Upper lobe of left lung (tissue), 4 donors: ENCODE results near the gene RAPGEF5.

Experiments used
- CTCF ChIP-seq, 6 experiments: fragments of 450-650 bp in 4 of 6; fragments of 200-600 bp in 2 of 6; sonication (generic) in 2 of 6; IDR thresholded peaks; one replicate each; pipeline ENCODE4 v1.5.1; 2016 to 2019; ENCODE audit warnings: antibody characterized with exemption in 6 of 6
- EP300 ChIP-seq, 4 donors: sonication (generic); formaldehyde crosslinking; IDR thresholded peaks; one replicate each; pipeline ENCODE4 v1.5.1; 2017; ENCODE audit warnings: antibody characterized with exemption in 4 of 4, control low read depth in 2 of 4
- POLR2A ChIP-seq, 4 donors: fragments of 450-650 bp; IDR thresholded peaks; one replicate each; pipeline ENCODE4 v1.5.1; 2016 to 2017; ENCODE audit warnings: antibody characterized with exemption in 4 of 4, mild to moderate bottlenecking in 2 of 4

- no peak for TF ChIP-seq CTCF (IDR thresholded peaks at IDR 0.05)
- TF ChIP-seq POLR2A (IDR thresholded peaks at IDR 0.05), result no peak
- no peak for TF ChIP-seq EP300 (IDR thresholded peaks at IDR 0.05)
These were observed 282.1 kb downstream of the RAPGEF5 start for GRCh38 chr7:22074897-22075296.
